Adrenal gland (tissue), 5 donors: ENCODE results near the gene ZBTB7C.

Experiments
- CTCF ChIP-seq, 6 experiments: fragments of 450-650 bp in 4 of 6; fragments of 200-600 bp in 2 of 6; sonication (generic) in 1 of 6; IDR thresholded peaks; 1 replicate in 5 of 6; 2 replicates in 1 of 6; pipeline versions ENCODE4 v1.5.1 to v1.8.0; 2016 to 2021; ENCODE audit warnings: antibody characterized with exemption in 6 of 6, mild to moderate bottlenecking in 2 of 6, moderate library complexity in 1 of 6
- POLR2A ChIP-seq, 2 donors: fragments of 450-650 bp; IDR thresholded peaks; one replicate each; pipeline ENCODE4 v1.6.1; 2017; ENCODE audit warnings: antibody characterized with exemption in 2 of 2, mild to moderate bottlenecking in 2 of 2, moderate library complexity in 1 of 2
- donor health status: DM: no; HTN: no; CAD: no.

- TF ChIP-seq POLR2A (IDR thresholded peaks at IDR 0.05) (no peak), CTCF (IDR thresholded peaks at IDR 0.05) (no peak)
Measured at GRCh38 chr18:48375150-48375800, 33.9 kb downstream of the ZBTB7C start.
